Prostate gland (tissue), 2 donors: Measurements from ENCODE around the gene BCL7C. TPM values are rescaled to one million over a fixed set of nuclear protein-coding genes. Genes with fewer than 3 reads are reported as not detected.
A peak's percentile ranks its signal among the peaks of the same experiment; 100 is the strongest.

Experiments used
- DNase-seq: peaks from one replicate; pipeline ENCODE4 v3.0.0-alpha.2; 2019; ENCODE audit warnings: low spot score
- H3K27ac ChIP-seq, 2 donors: fragments of 200-600 bp; sonication (generic); 2 replicates each; pipeline ENCODE4 v1.5.1; 2017 to 2019
- H3K27me3 ChIP-seq: fragments of 200-600 bp; sonication (generic); replicated peaks from 2 replicates; pipeline ENCODE4 v1.5.1; 2019; ENCODE audit not compliant: insufficient read depth
- H3K36me3 ChIP-seq, 2 donors: fragments of 200-600 bp; sonication (generic); 1 replicate in 1 of 2; 2 replicates in 1 of 2; pipeline versions ENCODE4 v1.5.1 to v1.8.1; 2017 to 2019
- H3K4me1 ChIP-seq: fragments of 200-600 bp; sonication (generic); replicated peaks from 2 replicates; pipeline ENCODE4 v1.5.1; 2019
- H3K4me3 ChIP-seq, 2 donors: fragments of 200-600 bp; sonication (generic); 2 replicates each; pipeline ENCODE4 v1.5.1; 2017 to 2019
- H3K9me3 ChIP-seq: fragments of 200-600 bp; sonication (generic); 2 replicates; pipeline ENCODE4 v1.5.1; 2017
- CTCF ChIP-seq, 4 experiments: fragments of 200-600 bp in 2 of 4; fragments of 450-650 bp in 2 of 4; sonication (generic) in 2 of 4; IDR thresholded peaks; 1 replicate in 3 of 4; 2 replicates in 1 of 4; pipeline ENCODE4 v1.5.1; 2016 to 2019; ENCODE audit warnings: antibody characterized with exemption in 4 of 4, mild to moderate bottlenecking in 2 of 4, moderate library complexity in 2 of 4
- POLR2A ChIP-seq: fragments of 450-650 bp; IDR thresholded peaks from one replicate; pipeline ENCODE4 v1.6.1; 2016; ENCODE audit warnings: antibody characterized with exemption, mild to moderate bottlenecking
- POLR2AphosphoS5 ChIP-seq: sonication (generic); formaldehyde crosslinking; IDR thresholded peaks from one replicate; pipeline ENCODE4 v1.6.1; 2017; ENCODE audit warnings: antibody characterized with exemption
- WGBS: methylation state at CpG from one replicate; pipeline ENCODE4 v1.1.5; 2018; 5-methylcytosine and 5-hydroxymethylcytosine counted together
- intact Hi-C: fragments of 100-400 bp; cut with DNase I; formaldehyde crosslinking; loops from one replicate; pipeline ENCODE4 v1.14.2; 2022
- total RNA-seq, 2 donors: library from RNA; depleted of rRNA; stranded (reverse); fragments of >200 nt; gene quantifications; one replicate each; pipeline ENCODE4 v1.1.0, GENCODE V29; 2016

BCL7C gene
- total RNA-seq, 2 donors from 2014 or later, result 54.2 to 54.8 TPM

- H3K36me3 ChIP-seq, result no peaks in the 10 kb centered on the region
- no peak overlapping the region for H3K4me3 ChIP-seq
- no peaks in the 10 kb centered on the region for H3K9me3 ChIP-seq
- no peaks in the 10 kb centered on the region for H3K4me1 ChIP-seq
- H3K27me3 ChIP-seq, result no peaks in the 10 kb centered on the region
- TF ChIP-seq CTCF (IDR thresholded peaks at IDR 0.05), result no peak
- no peak for TF ChIP-seq POLR2A
- no peak for DNase-seq
- intact Hi-C loops, result no loop called here
- no peak overlapping the region for H3K27ac ChIP-seq
- 70% methylated on average over 1 of the region's 1 CpG for WGBS
Observed at GRCh38 chr16:30850246-30850645, 43.6 kb downstream of the BCL7C start.

- no peak for DNase-seq
- intact Hi-C loops, result no loop called here
- 85% methylated on average over 4 of the region's 4 CpGs for WGBS
- no peaks in the 10 kb centered on the region for H3K9me3 ChIP-seq
- H3K36me3 ChIP-seq, result no peaks in the 10 kb centered on the region
- TF ChIP-seq POLR2A (no peak), CTCF (IDR thresholded peaks at IDR 0.05) (no peak), POLR2AphosphoS5 (no peak)
- H3K4me3 ChIP-seq, result no peak overlapping the region
- H3K27ac ChIP-seq, result no peak overlapping the region
- peaks cover 3% of the 10 kb centered on the region for H3K4me1 ChIP-seq
- no peaks in the 10 kb centered on the region for H3K27me3 ChIP-seq
Observed at GRCh38 chr16:30846649-30847402, 47.1 kb downstream of the BCL7C start.

- peak; percentile 78 for DNase-seq
- Histone ChIP-seq H3K27ac (peak overlapping the region; percentile 31 to 38), H3K4me1 (peaks cover 3% of the 10 kb centered on the region), H3K36me3 (no peaks in the 10 kb centered on the region), H3K4me3 (no peak overlapping the region), H3K9me3 (no peaks in the 10 kb centered on the region), H3K27me3 (no peaks in the 10 kb centered on the region)
- TF ChIP-seq CTCF (IDR thresholded peaks at IDR 0.05) (peak in 3 of 4 experiments; percentile 79 to 85 (median 79)), POLR2AphosphoS5 (peak; percentile 62), POLR2A (no peak)
- intact Hi-C loops, result loop anchor here (1.0 to 5.0 kb wide), 2 partner anchors 57 to 77 kb away; partner anchors contain the start of gene FBXL19
- 48% methylated on average over 8 of the region's 8 CpGs for WGBS
Observed at GRCh38 chr16:30844671-30845449, 49.0 kb downstream of the BCL7C start.

- no peak overlapping the region for H3K27ac ChIP-seq
- DNase-seq, result no peak
- H3K4me3 ChIP-seq, result no peak overlapping the region
- H3K9me3 ChIP-seq, result no peaks in the 10 kb centered on the region
- intact Hi-C loops, result loop anchor here (1.0 to 5.0 kb wide), 2 partner anchors 58 to 78 kb away; partner anchors contain the start of gene FBXL19
- no peak for TF ChIP-seq POLR2AphosphoS5
- TF ChIP-seq POLR2A, result no peak
- TF ChIP-seq CTCF (IDR thresholded peaks at IDR 0.05), result no peak
- H3K36me3 ChIP-seq, result no peaks in the 10 kb centered on the region
- 94% methylated on average over 1 of the region's 1 CpG for WGBS
- peaks cover 3% of the 10 kb centered on the region for H3K4me1 ChIP-seq
- H3K27me3 ChIP-seq, result no peaks in the 10 kb centered on the region
Observed at GRCh38 chr16:30844346-30844670, 49.6 kb downstream of the BCL7C start.
